ENCODE measurements around the gene NLRP8. TPM values are rescaled to one million over a fixed set of nuclear protein-coding genes. Genes with fewer than 3 reads are reported as not detected.

Gene NLRP8
- total RNA-seq, 1 experiment from 2014 or later = not detected

DNA sequence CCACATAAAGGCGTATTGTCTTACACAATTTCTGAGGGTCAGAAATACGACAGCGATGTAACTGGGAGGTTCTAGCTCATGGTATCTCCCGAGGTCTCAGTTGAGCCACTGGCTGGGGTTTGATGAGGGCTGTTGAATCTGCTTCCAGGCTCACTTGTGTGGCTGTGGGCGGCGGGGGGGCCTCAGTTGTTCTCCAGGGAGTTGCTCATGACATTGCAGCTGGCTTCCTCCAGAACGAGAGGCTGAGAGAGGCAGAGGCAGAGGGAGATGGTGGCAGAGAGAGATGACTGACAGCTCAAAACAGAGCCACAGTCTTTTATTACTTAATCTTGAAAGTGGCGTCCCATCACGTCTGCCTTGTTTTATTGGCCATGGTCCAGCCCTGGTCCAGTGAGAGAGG, 32.8 kb downstream of the NLRP8 start:
- H3K27ac ChIP-seq (ENCODE audit: low read depth, low read length, poor library complexity, severe bottlenecking) = no peak overlapping the region
- no peaks in the 10 kb centered on the region for H3K27me3 ChIP-seq (replicated peaks; ENCODE audit: insufficient read depth, low read depth, low read length, poor library complexity)
- DNase-seq (ENCODE audit: low spot score) = no peak
- H3K4me1 ChIP-seq (ENCODE audit: insufficient read depth, low read length, poor library complexity, severe bottlenecking) = no peaks in the 10 kb centered on the region
- POLR2A ChIA-PET (ENCODE audit: low non-redundant PET) = no interaction called here
- intact Hi-C loops (cut with micrococcal nuclease; ENCODE audit: unreplicated experiment) = no loop called here
- no peak overlapping the region for H3K4me3 ChIP-seq (ENCODE audit: low read depth, low read length, poor library complexity, severe bottlenecking)
- TF ChIP-seq EZH2 (IDR thresholded peaks at IDR 0.05; ENCODE audit: borderline replicate concordance, low read depth, low read length, poor library complexity, severe bottlenecking) = no peak
- TF ChIP-seq, protein P1, sequence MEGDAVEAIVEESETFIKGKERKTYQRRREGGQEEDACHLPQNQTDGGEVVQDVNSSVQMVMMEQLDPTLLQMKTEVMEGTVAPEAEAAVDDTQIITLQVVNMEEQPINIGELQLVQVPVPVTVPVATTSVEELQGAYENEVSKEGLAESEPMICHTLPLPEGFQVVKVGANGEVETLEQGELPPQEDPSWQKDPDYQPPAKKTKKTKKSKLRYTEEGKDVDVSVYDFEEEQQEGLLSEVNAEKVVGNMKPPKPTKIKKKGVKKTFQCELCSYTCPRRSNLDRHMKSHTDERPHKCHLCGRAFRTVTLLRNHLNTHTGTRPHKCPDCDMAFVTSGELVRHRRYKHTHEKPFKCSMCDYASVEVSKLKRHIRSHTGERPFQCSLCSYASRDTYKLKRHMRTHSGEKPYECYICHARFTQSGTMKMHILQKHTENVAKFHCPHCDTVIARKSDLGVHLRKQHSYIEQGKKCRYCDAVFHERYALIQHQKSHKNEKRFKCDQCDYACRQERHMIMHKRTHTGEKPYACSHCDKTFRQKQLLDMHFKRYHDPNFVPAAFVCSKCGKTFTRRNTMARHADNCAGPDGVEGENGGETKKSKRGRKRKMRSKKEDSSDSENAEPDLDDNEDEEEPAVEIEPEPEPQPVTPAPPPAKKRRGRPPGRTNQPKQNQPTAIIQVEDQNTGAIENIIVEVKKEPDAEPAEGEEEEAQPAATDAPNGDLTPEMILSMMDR (conservative IDR thresholded peaks at IDR 0.05; ENCODE audit: low read depth, low read length) = no peak
- H3K36me3 ChIP-seq (ENCODE audit: insufficient read depth, low read length, poor library complexity, severe bottlenecking) = no peaks in the 10 kb centered on the region
- CTCF ChIA-PET = interaction anchor here (0.6 kb wide), 1 partner anchor 50 kb away, joined by 6 read pairs; no protein-coding TSS in a partner anchor
- no TSS peak for BruUV-seq (replicated peaks)
- H3K9me3 ChIP-seq (ENCODE audit: low read depth, low read length, poor library complexity, severe bottlenecking) = no peaks in the 10 kb centered on the region

DNA sequence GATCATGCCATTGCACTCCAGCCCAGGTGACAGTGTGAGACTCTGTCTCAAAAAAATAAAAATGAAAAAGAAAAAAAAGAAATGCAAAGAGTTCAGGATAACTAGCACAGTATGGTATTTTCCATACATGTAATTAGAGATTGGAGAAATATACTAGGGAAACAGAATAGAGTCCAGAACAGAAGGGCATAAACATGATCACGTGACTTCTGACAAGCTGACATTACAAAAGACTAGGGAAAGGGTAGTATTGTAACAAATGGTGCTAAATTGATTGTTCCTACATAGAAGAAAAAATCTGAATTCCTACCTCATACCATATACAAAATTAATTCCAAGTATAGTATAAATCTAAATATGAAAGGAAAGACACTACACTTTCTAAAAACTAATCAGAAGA, 37.6 kb downstream of the NLRP8 start:
- DNase-seq (ENCODE audit: low spot score) = no peak
- ChIA-PET POLR2A (ENCODE audit: low non-redundant PET) (no interaction called here), CTCF (no interaction called here)
- intact Hi-C loops (cut with micrococcal nuclease; ENCODE audit: unreplicated experiment) = no loop called here
- peaks cover 5% of the 10 kb centered on the region for H3K27me3 ChIP-seq (replicated peaks; ENCODE audit: insufficient read depth, low read depth, low read length, poor library complexity)
- no peak overlapping the region for H3K4me3 ChIP-seq (ENCODE audit: low read depth, low read length, poor library complexity, severe bottlenecking)
- no peak overlapping the region for H3K27ac ChIP-seq (ENCODE audit: low read depth, low read length, poor library complexity, severe bottlenecking)
- no TSS peak for BruUV-seq (replicated peaks)
- no peaks in the 10 kb centered on the region for H3K9me3 ChIP-seq (ENCODE audit: low read depth, low read length, poor library complexity, severe bottlenecking)
- no peaks in the 10 kb centered on the region for H3K4me1 ChIP-seq (ENCODE audit: insufficient read depth, low read length, poor library complexity, severe bottlenecking)
- TF ChIP-seq EZH2 (IDR thresholded peaks at IDR 0.05; ENCODE audit: borderline replicate concordance, low read depth, low read length, poor library complexity, severe bottlenecking) = no peak
- TF ChIP-seq, protein P1 (conservative IDR thresholded peaks at IDR 0.05; ENCODE audit: low read depth, low read length) = no peak
- no peaks in the 10 kb centered on the region for H3K36me3 ChIP-seq (ENCODE audit: insufficient read depth, low read length, poor library complexity, severe bottlenecking)

- ChIA-PET CTCF (no interaction called here), POLR2A (ENCODE audit: low non-redundant PET) (no interaction called here)
- Histone ChIP-seq H3K9me3 (ENCODE audit: low read depth, low read length, poor library complexity, severe bottlenecking) (no peaks in the 10 kb centered on the region), H3K4me3 (ENCODE audit: low read depth, low read length, poor library complexity, severe bottlenecking) (no peak within 1 kb of the TSS), H3K27ac (ENCODE audit: low read depth, low read length, poor library complexity, severe bottlenecking) (no peak within 1 kb of the TSS), H3K4me1 (ENCODE audit: insufficient read depth, low read length, poor library complexity, severe bottlenecking) (no peaks in the 10 kb centered on the region), H3K36me3 (ENCODE audit: insufficient read depth, low read length, poor library complexity, severe bottlenecking) (no peaks in the 10 kb centered on the region), H3K27me3 (replicated peaks; ENCODE audit: insufficient read depth, low read depth, low read length, poor library complexity) (peaks cover 5% of the 10 kb centered on the region)
- intact Hi-C loops (cut with micrococcal nuclease; ENCODE audit: unreplicated experiment) = no loop called here
- TF ChIP-seq, protein P1 (conservative IDR thresholded peaks at IDR 0.05; ENCODE audit: low read depth, low read length) = no peak
- no peak for TF ChIP-seq EZH2 (IDR thresholded peaks at IDR 0.05; ENCODE audit: borderline replicate concordance, low read depth, low read length, poor library complexity, severe bottlenecking)
- no TSS peak for BruUV-seq (replicated peaks)
- no peak for DNase-seq (ENCODE audit: low spot score)
Observed at GRCh38 chr19:55986487-55986886, 38.9 kb downstream of the NLRP8 start, which contains the start of gene NLRP5. Gene NLRP5, plus strand, starts transcription at chr19:55986775.
